HEK293 (cell line): ENCODE measurements around the gene HBA1.

Experiments used
- CTCF ChIP-seq: fragments of 450-650 bp; formaldehyde crosslinking; IDR thresholded peaks from 2 replicates; pipeline ENCODE4 v1.5.1; 2016; ENCODE audit warnings: missing biosample characterization, missing genetic modification characterization
- PBX3 ChIP-seq: sonication (generic); formaldehyde crosslinking; IDR thresholded peaks from 2 replicates; pipeline ENCODE4 v1.8.1; 2022; ENCODE audit warnings: mild to moderate bottlenecking, moderate library complexity, missing genetic modification reagents
- ZNF138 ChIP-seq: fragments of 450-650 bp; formaldehyde crosslinking; IDR thresholded peaks from 2 replicates; pipeline ENCODE4 v1.5.1; 2016; ENCODE audit warnings: missing biosample characterization, missing genetic modification characterization, borderline replicate concordance
- ZNF416 ChIP-seq: fragments of 450-650 bp; formaldehyde crosslinking; IDR thresholded peaks from 2 replicates; pipeline ENCODE4 v1.5.1; 2016; ENCODE audit warnings: missing biosample characterization, missing genetic modification characterization
- ZNF585B ChIP-seq: fragments of 450-650 bp; formaldehyde crosslinking; IDR thresholded peaks from 2 replicates; pipeline ENCODE4 v1.5.1; 2016; ENCODE audit warnings: missing biosample characterization, missing genetic modification characterization

GRCh38 chr16:181565-182021 lies 5.1 kb downstream of the HBA1 start:
- TF ChIP-seq ZNF416 (tag by site-specific recombination) = no peak
- TF ChIP-seq CTCF (tag by site-specific recombination) = peak; percentile 96
- TF ChIP-seq ZNF138 (tag by site-specific recombination) = no peak
- no peak for TF ChIP-seq ZNF585B (tag by site-specific recombination)
- TF ChIP-seq PBX3 (CRISPR knock-in tag) = no peak
